H1 (cell line): ENCODE results near the gene ZNF292. TPM values are rescaled to one million over a fixed set of nuclear protein-coding genes. Genes with fewer than 3 reads are reported as not detected.

Source experiments
- CTCF ChIA-PET: fragments of 300-600 bp; sonication (Branson Sonifier 250); formaldehyde crosslinking; loops from one replicate; lab custom pipeline; 2021; ENCODE audit not compliant: partially characterized antibody; lab: Charles Lee
- POLR2A ChIA-PET: fragments of 300-600 bp; sonication (Branson Sonifier 250); formaldehyde crosslinking; loops from one replicate; lab custom pipeline; 2021; ENCODE audit warnings: inconsistent platforms; ENCODE audit not compliant: partially characterized antibody; lab: Charles Lee
- DNase-seq, 2 experiments: peaks; one replicate each; pipeline versions ENCODE4 v3.0.0 to v3.0.0-alpha.2; 2010 to 2022; ENCODE audit warnings: low spot score in 2 of 2, low read depth in 1 of 2, mixed read lengths in 1 of 2
- FAIRE-seq: peaks from 2 replicates; lab custom pipeline; 2011; peaks lifted over from hg19 to GRCh38; lab: Jason Lieb, UNC
- H2AFZ ChIP-seq: 2 replicates; pipeline ENCODE4 v1.8.1; 2012; ENCODE audit warnings: low read length, inconsistent platforms
- H2AK5ac ChIP-seq: 2 replicates; pipeline ENCODE4 v1.6.1; 2013; ENCODE audit warnings: low read depth, low read length
- H2BK120ac ChIP-seq: replicated peaks from 2 replicates; pipeline ENCODE3; 2013; ENCODE audit warnings: low read depth, low read length, inconsistent platforms
- H2BK12ac ChIP-seq: 2 replicates; pipeline ENCODE4 v1.6.1; 2013; ENCODE audit warnings: low read depth, low read length
- H2BK15ac ChIP-seq: 2 replicates; pipeline ENCODE4 v1.6.1; 2013; ENCODE audit warnings: low read length
- H2BK20ac ChIP-seq: 2 replicates; pipeline ENCODE4 v1.6.1; 2013; ENCODE audit warnings: low read length
- H2BK5ac ChIP-seq: 2 replicates; pipeline ENCODE4 v1.6.1; 2013; ENCODE audit warnings: low read depth, low read length
- H3K14ac ChIP-seq: 2 replicates; pipeline ENCODE4 v1.6.1; 2013; ENCODE audit warnings: inconsistent platforms; ENCODE audit not compliant: insufficient read length
- H3K18ac ChIP-seq: 2 replicates; pipeline ENCODE4 v1.6.1; 2013; ENCODE audit warnings: low read length; ENCODE audit errors: extremely low read depth
- H3K23ac ChIP-seq: 2 replicates; pipeline ENCODE4 v1.6.1; 2013; ENCODE audit warnings: inconsistent platforms; ENCODE audit not compliant: insufficient read length
- H3K23me2 ChIP-seq: 2 replicates; pipeline ENCODE4 v1.6.1; 2013; ENCODE audit warnings: low read depth, low read length
- H3K27ac ChIP-seq: 2 replicates; pipeline ENCODE4 v1.6.1; 2011; ENCODE audit warnings: low read depth, low read length, inconsistent platforms
- H3K27me3 ChIP-seq, 4 experiments: replicated peaks in 1 of 4; 1 replicate in 1 of 4; 2 replicates in 3 of 4; pipeline versions ENCODE4 v1.6.1 to v1.8.1; 2011 to 2013; ENCODE audit warnings: low read length in 3 of 4, mild to moderate bottlenecking in 3 of 4, inconsistent platforms in 2 of 4, mixed read lengths in 2 of 4, moderate library complexity in 1 of 4; ENCODE audit not compliant: control insufficient read depth in 3 of 4, insufficient read depth in 3 of 4; ENCODE audit errors: extremely low read depth in 1 of 4
- H3K36me3 ChIP-seq, 4 experiments: 2 replicates each; pipeline versions ENCODE4 v1.6.1 to v1.8.1; 2011 to 2013; ENCODE audit warnings: mild to moderate bottlenecking in 4 of 4, low read length in 3 of 4, moderate library complexity in 2 of 4, control low read depth in 1 of 4, inconsistent platforms in 1 of 4; ENCODE audit not compliant: insufficient read depth in 4 of 4, control insufficient read depth in 2 of 4
- H3K4ac ChIP-seq: replicated peaks from 2 replicates; pipeline ENCODE3; 2013; ENCODE audit warnings: low read length, low read depth, mixed read lengths, inconsistent platforms; ENCODE audit not compliant: insufficient read length
- H3K4me1 ChIP-seq, 4 experiments: replicated peaks in 1 of 4; 1 replicate in 1 of 4; 2 replicates in 3 of 4; pipeline versions ENCODE4 v1.6.1 to v1.8.1; 2011 to 2013; ENCODE audit warnings: low read length in 3 of 4, inconsistent platforms in 2 of 4, mixed read lengths in 1 of 4; ENCODE audit not compliant: insufficient read depth in 4 of 4, control insufficient read depth in 3 of 4
- H3K4me2 ChIP-seq, 2 experiments: 2 replicates each; pipeline versions ENCODE4 v1.6.1 to v1.8.1; 2011 to 2013; ENCODE audit warnings: low read depth in 2 of 2, low read length in 2 of 2, control low read depth in 1 of 2, inconsistent platforms in 1 of 2, mild to moderate bottlenecking in 1 of 2; ENCODE audit not compliant: insufficient read depth in 1 of 2
- H3K4me3 ChIP-seq, 4 experiments: fragments of 200-600, 300-600 bp in 1 of 4; sonication (generic), shearing (Covaris generic), sonication (Bioruptor Twin) in 1 of 4; 2 replicates each; pipeline versions ENCODE4 v1.5.1 to v1.8.1; 2011 to 2016; ENCODE audit warnings: low read length in 4 of 4, low read depth in 3 of 4, control low read depth in 2 of 4, inconsistent platforms in 2 of 4, mild to moderate bottlenecking in 2 of 4, mixed read lengths in 1 of 4, moderate library complexity in 1 of 4; ENCODE audit not compliant: insufficient read depth in 2 of 4; ENCODE audit errors: extremely low read depth in 1 of 4
- H3K56ac ChIP-seq: replicated peaks from 2 replicates; pipeline ENCODE3; 2013; ENCODE audit warnings: low read depth, mild to moderate bottlenecking, mixed read lengths, low read length, inconsistent platforms; ENCODE audit not compliant: insufficient read length
- H3K79me1 ChIP-seq: 2 replicates; pipeline ENCODE4 v1.6.1; 2013; ENCODE audit warnings: low read depth, low read length, control low read depth
- H3K79me2 ChIP-seq, 2 experiments: 2 replicates each; pipeline versions ENCODE4 v1.6.1 to v1.8.1; 2012 to 2013; ENCODE audit warnings: low read length in 2 of 2, mild to moderate bottlenecking in 2 of 2, inconsistent platforms in 1 of 2; ENCODE audit not compliant: insufficient read depth in 2 of 2, control insufficient read depth in 1 of 2
- H3K9ac ChIP-seq, 4 experiments: replicated peaks in 1 of 4; 1 replicate in 1 of 4; 2 replicates in 3 of 4; pipeline versions ENCODE4 v1.6.1 to v1.8.1; 2011 to 2013; ENCODE audit warnings: low read depth in 3 of 4, low read length in 3 of 4, control low read depth in 2 of 4, mild to moderate bottlenecking in 2 of 4, moderate library complexity in 2 of 4, inconsistent platforms in 1 of 4; ENCODE audit errors: extremely low read depth in 1 of 4
- H3K9me3 ChIP-seq, 2 experiments: 2 replicates each; pipeline versions ENCODE4 v1.6.1 to v1.8.1; 2012 to 2013; ENCODE audit warnings: mild to moderate bottlenecking in 2 of 2, moderate library complexity in 2 of 2, control low read depth in 1 of 2, inconsistent platforms in 1 of 2, low read depth in 1 of 2, low read length in 1 of 2, mixed read lengths in 1 of 2; ENCODE audit not compliant: insufficient read depth in 2 of 2
- H4K20me1 ChIP-seq, 2 experiments: replicated peaks in 1 of 2; 2 replicates each; pipeline versions ENCODE3 to v1.8.1; 2011 to 2013; ENCODE audit warnings: inconsistent platforms in 2 of 2, low read length in 2 of 2, mild to moderate bottlenecking in 1 of 2; ENCODE audit not compliant: insufficient read depth in 2 of 2, control insufficient read depth in 1 of 2
- H4K5ac ChIP-seq: 2 replicates; pipeline ENCODE4 v1.6.1; 2013; ENCODE audit warnings: low read length, low read depth, mixed read lengths, inconsistent platforms; ENCODE audit not compliant: insufficient read length
- H4K8ac ChIP-seq: 2 replicates; pipeline ENCODE4 v1.8.0; 2013; ENCODE audit warnings: mild to moderate bottlenecking, moderate library complexity, low read length, inconsistent platforms; ENCODE audit not compliant: insufficient read depth; ENCODE audit errors: extremely low read depth
- H4K91ac ChIP-seq: replicated peaks from 2 replicates; pipeline ENCODE3; 2013; ENCODE audit warnings: low read length, mixed read lengths, inconsistent platforms; ENCODE audit not compliant: insufficient read length
- NRF1 ChIP-seq: IDR thresholded peaks from 2 replicates; pipeline ENCODE4 v1.6.1; 2011; ENCODE audit warnings: mild to moderate bottlenecking, low read depth, low read length, improper control_type of control experiment
- SIN3A ChIP-seq, 2 experiments: IDR thresholded peaks in 1 of 2; conservative IDR thresholded peaks in 1 of 2; 2 replicates each; pipeline ENCODE4 v1.6.1; 2011 to 2012; ENCODE audit warnings: low read length in 2 of 2, improper control_type of control experiment in 1 of 2, low read depth in 1 of 2, mild to moderate bottlenecking in 1 of 2
- SP4 ChIP-seq: IDR thresholded peaks from 2 replicates; pipeline ENCODE4 v1.6.1; 2012; ENCODE audit warnings: low read length, inconsistent platforms
- polyA plus RNA-seq, 7 experiments: library from polyadenylated mRNA; depleted of rRNA in 3 of 7; stranded (reverse) in 5 of 7; unstranded in 2 of 7; fragments of >200 nt in 5 of 7; fragments of 200-250 nt in 2 of 7; gene quantifications; 1 replicate in 5 of 7; 2 replicates in 1 of 7; 4 replicates in 1 of 7; pipeline versions ENCODE4 v1.2.1 to v1.2.3, GENCODE V29; 2011 to 2013; ENCODE audit warnings: missing spikeins in 2 of 7, mixed read lengths in 2 of 7
- total RNA-seq: library from RNA; stranded (reverse); fragmentation: NEBNext Ultra II Directional; extraction: Animal tissue kit (Norgen Biotek cat#: 25700); gene quantifications from 2 replicates; pipeline ENCODE4 v1.2.1, GENCODE V29; 2021

ZNF292 gene
- total and polyA plus RNA-seq, 2 of the 8 experiments (the other 6 are each of a cell fraction or from before 2014, with no cell fraction given): 6.8 to 44.2 TPM

DNA sequence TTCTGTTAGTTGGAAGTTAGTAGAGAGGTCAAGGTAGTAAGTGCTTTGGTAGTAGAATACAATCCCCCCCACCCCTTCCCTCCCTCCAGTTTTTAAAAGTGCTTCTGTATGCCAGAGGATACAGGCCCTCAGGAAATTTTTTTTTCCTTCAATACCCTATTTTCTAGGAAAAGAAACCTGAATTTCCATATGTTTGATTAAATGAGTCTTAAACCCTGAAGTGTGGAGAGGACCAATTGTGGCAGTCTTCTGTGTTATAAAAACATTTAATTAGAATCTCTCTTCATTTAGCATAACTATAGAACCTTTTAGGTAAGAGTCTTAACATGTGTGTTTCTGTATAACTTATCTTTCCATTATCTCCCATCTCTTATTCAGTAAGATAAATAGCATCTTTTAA, 59.5 kb downstream of the ZNF292 start:
- H3K9me3 ChIP-seq: no peaks in the 10 kb centered on the region

More for the DNA sequence above, 59.5 kb downstream of the ZNF292 start:
- no peak overlapping the region for H2BK20ac ChIP-seq
- no peak overlapping the region for H3K23ac ChIP-seq
- H4K91ac ChIP-seq: no peak overlapping the region
- H3K9ac ChIP-seq: no peak overlapping the region
- H3K18ac ChIP-seq: no peak overlapping the region
- H4K8ac ChIP-seq: no peak overlapping the region
- FAIRE-seq (no peak), DNase-seq (no peak)
- H3K14ac ChIP-seq: no peak overlapping the region
- H2AK5ac ChIP-seq: no peak overlapping the region
- H3K4me1 ChIP-seq: peaks cover 5 to 19% (median 16%) of the 10 kb centered on the region in 4 experiments
- no peak overlapping the region for H3K4ac ChIP-seq
- no peak overlapping the region for H3K4me3 ChIP-seq
- no peak for TF ChIP-seq SP4
- no peak for TF ChIP-seq NRF1
- TF ChIP-seq SIN3A (conservative IDR thresholded peaks at IDR 0.05 in 1 of 2, IDR thresholded peaks at IDR 0.05 in 1 of 2; ENCODE audit: low read depth in 1 of 2, low read length in 2 of 2): no peak
- H4K5ac ChIP-seq: no peak overlapping the region
- no peak overlapping the region for H2AFZ ChIP-seq
- H3K4me2 ChIP-seq: no peak overlapping the region
- no peak overlapping the region for H2BK15ac ChIP-seq
- no peak overlapping the region for H3K27ac ChIP-seq
- H2BK5ac ChIP-seq: no peak overlapping the region
- no peak overlapping the region for H2BK12ac ChIP-seq
- H3K23me2 ChIP-seq: no peaks in the 10 kb centered on the region
- peaks cover 0 to 31% (median 9%) of the 10 kb centered on the region in 4 experiments; a peak in 5 of 8 replicates for H3K36me3 ChIP-seq
- POLR2A ChIA-PET: no interaction called here
- CTCF ChIA-PET: interaction anchor here (0.5 kb wide), 1 partner anchor 427 kb away, joined by 3 read pairs; no protein-coding TSS in a partner anchor
- no peak overlapping the region for H3K56ac ChIP-seq
- no peak overlapping the region for H2BK120ac ChIP-seq
- no peaks in the 10 kb centered on the region for H3K27me3 ChIP-seq
- no peaks in the 10 kb centered on the region; the same call in none of the 2 replicates for H3K79me1 ChIP-seq
- H4K20me1 ChIP-seq: peaks cover 0 to 9% of the 10 kb centered on the region in 2 experiments
- peaks cover 0 to 67% of the 10 kb centered on the region in 2 experiments; a peak in 3 of 4 replicates for H3K79me2 ChIP-seq
